HL-60/S4 treated with retinoic acid at 250 ng/mL for 4 days and 3 days (cell line): Measurements from ENCODE around the gene KCNQ1.

Experiments
- in situ Hi-C: fragments of 300-500 bp; cut with MboI; formaldehyde crosslinking; loops from 2 replicates; pipeline ENCODE4 v1.7.0; 2022; ENCODE audit warnings: low sequenced_read_pairs

The KCNQ1 gene

GRCh38 chr11:2437516-2437915 is 7.3 kb upstream of the KCNQ1 start:
- in situ Hi-C loops, result no loop called here

- in situ Hi-C loops, result no loop called here
These were observed 5.0 kb upstream of the KCNQ1 start for GRCh38 chr11:2439820-2440219.

GRCh38 chr11:2440646-2441045 is 4.2 kb upstream of the KCNQ1 start:
- in situ Hi-C loops, result no loop called here

GRCh38 chr11:2441171-2441570 is 3.6 kb upstream of the KCNQ1 start:
- in situ Hi-C loops, result no loop called here

- in situ Hi-C loops, result no loop called here
These were observed 2.2 kb upstream of the KCNQ1 start for GRCh38 chr11:2442589-2442988.

- in situ Hi-C loops, result no loop called here
These were observed 1.4 kb upstream of the KCNQ1 start for GRCh38 chr11:2443406-2443805.

GRCh38 chr11:2443881-2444820 is 657 bp upstream of the KCNQ1 start, which contains the start of gene TRPM5:
TRPM5 (minus strand) TSS chr11:2444514; CDS start chr11:2423036, 21,478 bp downstream.
- in situ Hi-C loops, result no loop called here

GRCh38 chr11:2445746-2446551 is 1.1 kb downstream of the KCNQ1 start:
- in situ Hi-C loops, result no loop called here

GRCh38 chr11:2446590-2447252 is 1.9 kb downstream of the KCNQ1 start:
- in situ Hi-C loops, result no loop called here

- in situ Hi-C loops, result no loop called here
These were observed 2.6 kb downstream of the KCNQ1 start for GRCh38 chr11:2447253-2447950.

GRCh38 chr11:2447951-2448650 is 3.3 kb downstream of the KCNQ1 start:
- in situ Hi-C loops, result no loop called here

GRCh38 chr11:2448661-2449547 is 4.1 kb downstream of the KCNQ1 start:
- in situ Hi-C loops, result no loop called here

GRCh38 chr11:2449548-2450320 is 4.9 kb downstream of the KCNQ1 start:
- in situ Hi-C loops, result no loop called here

GRCh38 chr11:2450321-2451041 is 5.7 kb downstream of the KCNQ1 start:
- in situ Hi-C loops, result no loop called here

- in situ Hi-C loops, result no loop called here
These were observed 6.5 kb downstream of the KCNQ1 start for GRCh38 chr11:2451336-2451735.

- in situ Hi-C loops, result no loop called here
These were observed 7.1 kb downstream of the KCNQ1 start for GRCh38 chr11:2451916-2452315.

GRCh38 chr11:2452321-2453012 is 7.7 kb downstream of the KCNQ1 start:
- in situ Hi-C loops, result no loop called here
